ENCODE data around the gene WHRN.

The WHRN gene

GRCh38 chr9:114419796-114420195 lies 85.5 kb downstream of the WHRN start:
- H3K4me3 ChIP-seq (replicated peaks; ENCODE audit: insufficient read depth, low read length) = no peak overlapping the region
- no peak overlapping the region for H3K27ac ChIP-seq (replicated peaks)
- peaks cover 2% of the 10 kb centered on the region for H3K27me3 ChIP-seq (ENCODE audit: insufficient read depth, poor library complexity, severe bottlenecking)
- TF ChIP-seq REST (IDR thresholded peaks at IDR 0.05; ENCODE audit: insufficient replicate concordance, low read depth) = no peak
- TF ChIP-seq CTCF (IDR thresholded peaks at IDR 0.05; ENCODE audit: insufficient read depth, low read length) = no peak
- no peak for TF ChIP-seq GABPA (IDR thresholded peaks at IDR 0.05; ENCODE audit: low read depth)
- no peak for TF ChIP-seq POLR2AphosphoS5 (IDR thresholded peaks at IDR 0.05; ENCODE audit: low read depth)
- no peak for TF ChIP-seq SPI1 (IDR thresholded peaks at IDR 0.05; ENCODE audit: borderline replicate concordance, low read depth)
- no peak for DNase-seq (ENCODE audit: low read depth in 1 of 2, low spot score in 1 of 2)

- DNase-seq (ENCODE audit: low read depth in 1 of 2, low spot score in 1 of 2) = no peak
- TF ChIP-seq REST (IDR thresholded peaks at IDR 0.05; ENCODE audit: insufficient replicate concordance, low read depth) = no peak
- no peak for TF ChIP-seq GABPA (IDR thresholded peaks at IDR 0.05; ENCODE audit: low read depth)
- TF ChIP-seq SPI1 (IDR thresholded peaks at IDR 0.05; ENCODE audit: borderline replicate concordance, low read depth) = no peak
- TF ChIP-seq POLR2AphosphoS5 (IDR thresholded peaks at IDR 0.05; ENCODE audit: low read depth) = no peak
- no peak for TF ChIP-seq CTCF (IDR thresholded peaks at IDR 0.05; ENCODE audit: insufficient read depth, low read length)
- Histone ChIP-seq H3K4me3 (replicated peaks; ENCODE audit: insufficient read depth, low read length) (no peak overlapping the region), H3K27ac (replicated peaks) (no peak overlapping the region), H3K27me3 (ENCODE audit: insufficient read depth, poor library complexity, severe bottlenecking) (no peaks in the 10 kb centered on the region)
These were observed 87.2 kb downstream of the WHRN start for GRCh38 chr9:114418053-114418452.

GRCh38 chr9:114417511-114417910 lies 87.8 kb downstream of the WHRN start:
- Histone ChIP-seq H3K4me3 (replicated peaks; ENCODE audit: insufficient read depth, low read length) (no peak overlapping the region), H3K27ac (replicated peaks) (no peak overlapping the region), H3K27me3 (ENCODE audit: insufficient read depth, poor library complexity, severe bottlenecking) (no peaks in the 10 kb centered on the region)
- no peak for DNase-seq (ENCODE audit: low read depth in 1 of 2, low spot score in 1 of 2)
- no peak for TF ChIP-seq CTCF (IDR thresholded peaks at IDR 0.05; ENCODE audit: insufficient read depth, low read length)
- TF ChIP-seq REST (IDR thresholded peaks at IDR 0.05; ENCODE audit: insufficient replicate concordance, low read depth) = no peak
- no peak for TF ChIP-seq SPI1 (IDR thresholded peaks at IDR 0.05; ENCODE audit: borderline replicate concordance, low read depth)
- TF ChIP-seq POLR2AphosphoS5 (IDR thresholded peaks at IDR 0.05; ENCODE audit: low read depth) = no peak
- TF ChIP-seq GABPA (IDR thresholded peaks at IDR 0.05; ENCODE audit: low read depth) = no peak
